ENCODE data around the gene TNS1. TPM values are rescaled to one million over a fixed set of nuclear protein-coding genes. Genes with fewer than 3 reads are reported as not detected.

TNS1 gene
- total RNA-seq, 1 experiment from 2014 or later = 6.2 TPM

- Histone ChIP-seq H3K36me3 (ENCODE audit: control insufficient read depth in 1 of 2, insufficient read depth in 2 of 2, low read length in 2 of 2) (no peaks in the 10 kb centered on the region), H3K27ac (ENCODE audit: low read depth, low read length) (no peak overlapping the region), H2AFZ (ENCODE audit: low read depth, low read length, poor library complexity, severe bottlenecking) (no peak overlapping the region), H3K4me2 (ENCODE audit: low read length) (no peak overlapping the region), H3K79me2 (ENCODE audit: insufficient read depth, low read length) (no peaks in the 10 kb centered on the region), H3K27me3 (ENCODE audit: insufficient read depth, low read length) (no peaks in the 10 kb centered on the region), H3K4me3 (replicated peaks in 1 of 2; ENCODE audit: low read depth in 1 of 2, low read length in 2 of 2) (no peak overlapping the region), H3K9me3 (ENCODE audit: control insufficient read depth in 1 of 2, insufficient read depth in 1 of 2, low read depth in 1 of 2, low read length in 2 of 2) (no peaks in the 10 kb centered on the region), H3K4me1 (ENCODE audit: control insufficient read depth in 1 of 2, insufficient read depth in 2 of 2, low read length in 2 of 2) (no peaks in the 10 kb centered on the region), H4K20me1 (ENCODE audit: insufficient read depth) (no peaks in the 10 kb centered on the region), H3K9me2 (ENCODE audit: insufficient read depth) (no peaks in the 10 kb centered on the region), H3K9ac (ENCODE audit: low read length) (no peak overlapping the region)
- ChIA-PET POLR2A (no interaction called here), CTCF (interaction anchor here (1.4 kb wide), 1 partner anchor 10 kb away, joined by 5 read pairs; no protein-coding TSS in a partner anchor), RAD21 (ENCODE audit: low non-redundant PET in 1 of 2, low total read pairs in 2 of 2, uncharacterized antibody in 2 of 2, unreplicated experiment in 2 of 2) (no interaction called here)
- TF ChIP-seq JUND (IDR thresholded peaks at IDR 0.05) = no peak
- TF ChIP-seq SP1 (IDR thresholded peaks at IDR 0.05; ENCODE audit: low read depth) = no peak
- TF ChIP-seq, protein P1, sequence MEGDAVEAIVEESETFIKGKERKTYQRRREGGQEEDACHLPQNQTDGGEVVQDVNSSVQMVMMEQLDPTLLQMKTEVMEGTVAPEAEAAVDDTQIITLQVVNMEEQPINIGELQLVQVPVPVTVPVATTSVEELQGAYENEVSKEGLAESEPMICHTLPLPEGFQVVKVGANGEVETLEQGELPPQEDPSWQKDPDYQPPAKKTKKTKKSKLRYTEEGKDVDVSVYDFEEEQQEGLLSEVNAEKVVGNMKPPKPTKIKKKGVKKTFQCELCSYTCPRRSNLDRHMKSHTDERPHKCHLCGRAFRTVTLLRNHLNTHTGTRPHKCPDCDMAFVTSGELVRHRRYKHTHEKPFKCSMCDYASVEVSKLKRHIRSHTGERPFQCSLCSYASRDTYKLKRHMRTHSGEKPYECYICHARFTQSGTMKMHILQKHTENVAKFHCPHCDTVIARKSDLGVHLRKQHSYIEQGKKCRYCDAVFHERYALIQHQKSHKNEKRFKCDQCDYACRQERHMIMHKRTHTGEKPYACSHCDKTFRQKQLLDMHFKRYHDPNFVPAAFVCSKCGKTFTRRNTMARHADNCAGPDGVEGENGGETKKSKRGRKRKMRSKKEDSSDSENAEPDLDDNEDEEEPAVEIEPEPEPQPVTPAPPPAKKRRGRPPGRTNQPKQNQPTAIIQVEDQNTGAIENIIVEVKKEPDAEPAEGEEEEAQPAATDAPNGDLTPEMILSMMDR (IDR thresholded peaks at IDR 0.05 in 2 of 3, conservative IDR thresholded peaks at IDR 0.05 in 1 of 3; ENCODE audit: borderline replicate concordance in 1 of 3, insufficient read depth in 1 of 3, low read depth in 2 of 3, low read length in 2 of 3) = no peak
- no peak for TF ChIP-seq POLR2A (IDR thresholded peaks at IDR 0.05; ENCODE audit: borderline replicate concordance, extremely low read depth, insufficient read depth, insufficient read length)
- TF ChIP-seq SRF (IDR thresholded peaks at IDR 0.05; ENCODE audit: low read depth) = no peak
- no peak for TF ChIP-seq ZNF274 (IDR thresholded peaks at IDR 0.05; ENCODE audit: low read depth, low read length)
- TF ChIP-seq CEBPB (IDR thresholded peaks at IDR 0.05; ENCODE audit: low read depth) = no peak
- TF ChIP-seq ELF1 (IDR thresholded peaks at IDR 0.05; ENCODE audit: borderline replicate concordance, low read depth) = no peak
- no peak for TF ChIP-seq EGR1 (IDR thresholded peaks at IDR 0.05; ENCODE audit: low read depth)
- TF ChIP-seq EZH2phosphoT487 (IDR thresholded peaks at IDR 0.05; ENCODE audit: borderline replicate concordance) = no peak
- TF ChIP-seq ZFX (IDR thresholded peaks at IDR 0.05) = no peak
- no peak for TF ChIP-seq REST (IDR thresholded peaks at IDR 0.05; ENCODE audit: low read depth)
- no peak for TF ChIP-seq FOSL1 (IDR thresholded peaks at IDR 0.05; ENCODE audit: low read depth)
- no peak for TF ChIP-seq EZH2 (IDR thresholded peaks at IDR 0.05)
- no TSS peak for BruUV-seq (replicated peaks)
- DNase-seq (ENCODE audit: low read depth, low spot score) = no peak
- intact Hi-C loops (cut with micrococcal nuclease) = no loop called here
- ATAC-seq = no peak
These were observed 44.5 kb downstream of the TNS1 start for GRCh38 chr2:217958206-217958883.

All from HCT116 (cell line).